Hematopoietic multipotent progenitor cell treated with erythropoietin and hydrocortisone succinate and interleukin-3 and kit ligand, for 8 days (in vitro differentiated cells): Measurements from ENCODE around the gene PTH1R.

ENCODE experiments used
- DNase-seq: peaks from one replicate; pipeline ENCODE4 v3.0.0-alpha.2; 2015

The PTH1R gene

GRCh38 chr3:46934072-46934471 lies 56.6 kb downstream of the PTH1R start:
- no peak for DNase-seq

DNA sequence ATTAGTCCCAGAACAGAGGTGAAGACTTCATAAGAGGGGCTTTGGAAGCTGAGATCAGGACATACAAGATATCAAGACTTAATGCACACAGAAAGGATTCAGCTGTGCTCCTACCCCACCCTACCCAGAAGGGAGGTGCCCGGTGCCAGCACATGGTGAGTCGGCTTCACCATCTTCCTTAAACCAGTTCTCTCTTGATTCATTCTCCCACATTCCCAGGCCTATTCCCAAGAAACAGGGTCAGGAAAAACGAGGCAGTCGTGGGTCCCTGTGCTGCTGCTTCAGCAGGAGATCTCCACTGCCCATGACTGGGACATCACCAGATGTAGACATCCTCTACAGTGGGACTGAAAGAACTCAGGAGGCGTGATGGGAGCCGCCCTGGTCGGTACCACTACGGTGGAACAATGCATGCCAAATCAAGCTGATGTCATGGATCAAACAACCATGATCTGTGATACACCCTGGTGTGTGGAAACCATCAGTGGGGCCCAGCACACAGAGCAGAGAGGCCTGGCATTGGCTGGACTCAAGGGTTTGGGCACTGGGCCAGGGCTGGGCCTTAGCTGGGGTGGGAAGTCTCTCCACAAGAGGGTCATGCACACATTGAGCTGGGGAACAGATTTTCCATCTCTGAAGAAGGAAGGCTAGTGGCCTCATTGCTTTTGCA lies 57.1 kb downstream of the PTH1R start:
- DNase-seq = peak; percentile 78

- peak; percentile 91 for DNase-seq
Observed at GRCh38 chr3:46935168-46935858, 57.8 kb downstream of the PTH1R start.

GRCh38 chr3:46935989-46936558 lies 58.6 kb downstream of the PTH1R start:
- DNase-seq = no peak

DNA sequence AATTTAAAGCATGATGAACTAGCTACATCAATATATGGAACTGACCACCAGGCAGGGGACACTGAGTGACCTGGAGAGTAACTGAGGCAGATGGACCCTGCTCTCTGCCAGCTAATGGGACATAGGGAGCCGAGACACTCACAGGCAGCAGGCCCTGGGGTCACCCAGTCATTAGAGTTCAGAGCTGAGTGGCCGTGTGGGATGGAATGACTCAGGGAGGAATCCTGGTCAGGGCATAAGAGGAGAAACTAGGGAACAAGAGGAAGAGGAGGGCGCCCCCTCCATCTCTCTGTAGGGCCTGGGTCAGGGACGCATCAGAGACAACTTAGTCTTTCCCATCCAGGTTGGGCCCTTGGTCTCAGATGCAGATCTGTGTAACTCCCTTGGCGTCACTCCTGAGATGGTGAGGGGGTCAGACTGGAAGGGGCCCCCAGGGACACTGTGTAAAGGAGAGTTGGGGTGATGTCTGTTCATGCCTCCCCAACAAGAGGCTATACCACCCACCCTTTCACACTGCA lies 59.3 kb downstream of the PTH1R start:
- DNase-seq = no peak

- no peak for DNase-seq
Observed at GRCh38 chr3:46938118-46938517, 60.6 kb downstream of the PTH1R start.

DNA sequence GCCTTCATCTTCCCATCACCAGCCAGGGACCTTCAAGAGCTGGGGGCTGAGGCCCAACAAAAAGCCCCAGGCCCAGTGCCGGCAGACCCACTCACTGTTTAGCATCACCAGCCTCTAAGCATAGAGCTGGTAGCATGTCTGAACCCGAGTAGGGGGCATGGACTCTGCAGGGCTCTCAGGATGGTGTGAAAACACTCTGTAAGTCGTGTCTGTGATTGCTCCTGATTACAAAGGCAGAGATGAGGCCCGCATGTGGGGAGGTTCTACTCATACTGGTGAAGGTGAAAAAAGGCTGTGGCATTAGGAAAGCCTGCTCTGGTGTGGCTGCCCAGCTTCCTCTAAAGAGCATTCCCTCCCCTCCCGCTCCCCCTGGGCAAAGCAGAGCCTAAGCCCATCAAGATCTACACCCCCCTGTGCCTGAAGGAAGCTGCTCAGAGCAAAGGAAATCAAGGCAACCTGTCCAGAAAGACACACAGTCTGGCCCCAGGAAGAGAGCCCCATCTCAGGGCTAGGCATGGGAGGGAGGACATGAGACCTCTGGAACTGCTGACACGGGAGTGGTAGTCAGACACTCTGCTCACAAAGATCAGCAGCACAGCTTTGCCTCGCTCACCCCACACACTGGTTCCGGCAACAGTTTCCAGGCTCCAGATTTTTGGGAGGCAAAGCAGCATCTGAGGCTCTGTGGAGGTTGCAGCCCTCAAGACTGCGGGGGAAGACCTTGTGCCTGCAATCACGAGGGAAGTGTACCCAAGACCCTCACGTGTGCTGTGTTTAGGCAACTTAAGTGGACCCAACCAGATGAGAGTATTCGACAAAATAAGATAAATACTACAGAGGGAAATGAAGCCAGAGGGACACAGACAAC lies 62.3 kb downstream of the PTH1R start:
- no peak for DNase-seq

DNA sequence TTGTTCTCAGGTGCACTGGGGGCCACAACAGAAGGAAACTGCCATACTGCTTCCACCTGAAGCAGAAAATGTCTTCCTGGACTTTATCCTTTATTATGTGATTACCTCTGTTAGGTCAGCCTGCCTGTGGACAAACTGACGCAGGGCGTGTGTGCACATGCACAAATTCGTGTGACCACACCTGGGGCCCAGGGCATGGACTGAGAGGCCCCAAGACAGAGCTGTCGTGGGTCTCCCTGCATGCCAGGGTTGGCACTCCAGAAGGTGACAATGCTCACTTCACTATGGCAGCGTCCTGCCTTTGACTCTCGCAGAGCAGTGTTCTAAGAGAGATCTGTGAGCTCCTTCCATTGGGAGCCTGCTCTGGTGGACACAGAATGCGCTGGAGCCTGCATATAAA lies 64.6 kb downstream of the PTH1R start:
- no peak for DNase-seq

DNA sequence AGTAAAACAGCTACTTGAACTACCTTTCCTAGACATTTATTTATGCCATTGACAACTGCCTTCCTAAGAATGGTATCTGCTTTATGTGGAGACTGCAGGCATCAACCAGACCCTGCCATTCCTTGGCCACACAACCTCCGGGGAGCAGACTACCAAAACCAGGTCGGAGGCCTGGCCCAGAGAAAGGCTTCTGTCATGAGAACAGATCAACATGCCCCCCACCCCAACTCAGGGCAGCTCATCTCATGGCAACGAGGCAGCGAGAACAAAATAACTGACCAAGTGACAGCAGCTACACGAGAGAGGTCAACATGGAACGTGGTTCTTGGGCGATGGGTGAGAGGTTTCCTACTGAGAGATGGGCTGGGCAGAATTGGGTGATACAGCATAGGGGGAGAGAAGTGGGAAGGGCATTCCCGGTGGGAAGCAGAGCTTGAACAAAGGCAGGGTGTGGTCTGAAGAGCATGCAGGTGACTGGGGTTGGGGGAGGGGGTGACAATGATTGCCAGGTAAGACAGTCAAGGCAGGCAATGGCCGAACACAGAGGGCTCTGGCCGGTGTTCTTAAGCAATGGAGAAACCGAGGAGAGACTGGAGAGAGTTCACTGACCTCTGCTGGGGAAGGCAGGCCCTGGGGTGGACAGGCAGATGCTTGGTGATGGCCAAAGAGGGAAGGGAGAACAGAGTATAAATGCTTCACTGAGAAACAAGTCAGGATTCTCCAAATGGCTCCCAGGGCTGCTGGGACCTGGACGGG lies 65.1 kb downstream of the PTH1R start:
- no peak for DNase-seq

DNA sequence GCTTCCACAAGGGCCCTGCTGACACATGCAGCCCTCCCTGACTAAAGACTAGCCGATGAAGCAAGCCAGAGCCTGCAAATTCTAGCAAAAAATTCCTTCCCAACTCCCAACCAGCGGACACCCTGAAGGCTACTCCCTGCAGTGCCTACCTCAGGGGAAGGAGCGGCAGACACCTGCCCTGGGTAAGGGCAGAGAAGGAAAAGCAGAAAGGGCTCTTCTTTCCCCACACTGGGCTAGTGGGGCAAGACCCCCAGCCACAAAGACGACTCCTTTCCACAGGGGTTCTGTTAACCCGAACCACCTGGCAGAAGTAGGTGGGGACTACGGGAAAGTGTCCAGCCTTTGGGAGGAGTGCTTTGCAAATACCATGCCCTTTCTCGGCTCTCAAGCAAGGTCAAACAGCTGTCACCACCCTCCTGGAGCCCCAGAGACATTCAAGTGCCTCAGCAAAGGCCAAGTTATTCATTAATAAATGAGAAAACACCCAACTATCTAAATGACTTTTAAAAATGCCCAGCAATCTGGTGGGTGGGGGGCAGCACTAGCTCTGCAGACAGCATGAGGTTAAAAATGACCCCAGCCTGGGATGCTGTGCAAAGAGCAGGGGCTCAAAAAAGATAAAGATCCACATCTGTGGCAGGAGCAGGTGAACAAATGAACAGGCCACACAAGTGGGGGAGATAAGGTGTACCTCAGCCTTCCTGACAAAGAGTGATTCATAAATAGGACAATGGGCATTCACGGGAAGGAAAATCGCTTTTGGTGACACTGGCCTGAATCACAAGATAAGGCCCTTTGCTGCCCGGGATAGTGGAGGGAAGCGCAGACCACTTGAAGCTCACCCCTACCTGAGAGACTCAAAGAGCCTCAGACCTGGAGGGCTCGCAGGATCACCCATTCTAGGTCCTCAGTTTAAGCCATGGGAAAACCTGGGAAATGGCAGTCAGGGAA lies 66.0 kb downstream of the PTH1R start:
- no peak for DNase-seq

GRCh38 chr3:46944191-46944590 lies 66.7 kb downstream of the PTH1R start:
- no peak for DNase-seq

DNA sequence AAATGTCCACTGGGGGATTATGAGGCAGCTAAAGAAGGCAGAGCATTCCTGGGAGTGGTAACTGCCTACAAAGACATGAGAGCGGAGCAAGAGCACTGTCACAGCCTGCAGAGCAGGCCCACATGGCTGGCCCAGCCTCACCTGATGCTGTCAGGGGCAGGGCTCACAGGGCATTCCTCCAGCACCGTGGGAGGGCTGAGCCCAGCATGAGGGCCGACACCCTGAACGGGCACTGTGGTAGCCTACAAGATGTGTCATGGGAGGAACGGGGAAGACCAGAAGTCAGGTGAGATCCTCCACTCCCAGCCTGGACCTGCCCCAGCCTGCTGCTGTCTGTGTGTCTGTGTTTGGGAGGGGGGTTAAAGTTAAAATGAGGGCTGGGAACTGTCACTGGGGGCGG lies 68.9 kb downstream of the PTH1R start:
- DNase-seq = peak; percentile 43

DNA sequence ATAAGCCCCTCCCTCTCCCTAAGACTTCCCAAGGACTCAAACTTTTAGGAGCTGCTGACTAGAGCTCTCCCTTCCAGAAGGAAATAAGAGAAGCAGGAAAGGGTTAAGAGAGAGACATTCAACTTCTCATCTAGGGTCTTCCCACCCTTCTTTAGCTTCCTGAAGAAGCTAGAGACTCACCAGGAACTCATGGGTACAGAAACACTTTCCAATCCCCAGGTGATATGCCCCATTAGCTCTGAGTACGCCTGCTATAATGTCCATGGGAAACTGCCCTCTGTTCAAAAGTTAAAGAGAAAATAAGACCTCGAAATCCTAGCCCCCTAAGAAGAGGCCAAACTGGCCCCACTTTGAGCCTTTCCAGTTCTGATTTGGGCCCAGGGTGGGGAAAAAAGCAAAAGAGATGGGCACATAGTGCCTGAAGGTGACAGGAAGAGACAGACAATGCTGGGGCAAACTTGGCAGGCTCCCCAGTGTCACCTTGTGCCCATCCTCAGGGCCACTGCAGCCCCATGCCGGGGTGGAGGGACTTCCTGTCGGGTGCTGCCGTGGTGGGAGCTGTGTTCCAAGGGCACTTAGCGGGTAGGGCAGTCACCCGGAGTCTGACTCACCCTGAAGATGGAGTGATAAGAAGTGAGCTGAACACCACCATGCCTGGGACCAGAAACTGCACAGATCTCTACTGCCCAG lies 69.5 kb downstream of the PTH1R start:
- DNase-seq = peak; percentile 88

DNA sequence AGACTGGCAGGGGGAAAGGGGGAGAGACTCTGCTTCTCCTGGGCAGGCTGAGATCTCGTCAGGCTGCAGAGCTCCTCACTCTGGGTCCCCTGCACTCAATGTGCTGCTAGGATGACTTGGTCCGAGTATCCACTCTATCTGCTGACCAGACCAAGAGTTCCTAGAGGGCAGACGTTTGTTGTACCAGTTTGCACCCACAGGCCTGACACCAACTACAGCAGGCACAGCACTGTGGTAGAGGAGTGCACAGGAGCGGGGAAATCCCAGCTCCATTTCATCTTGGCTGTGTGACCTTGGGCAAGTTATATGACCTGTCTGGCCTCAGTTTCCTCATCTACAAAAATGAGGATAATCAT lies 70.0 kb downstream of the PTH1R start:
- no peak for DNase-seq

DNA sequence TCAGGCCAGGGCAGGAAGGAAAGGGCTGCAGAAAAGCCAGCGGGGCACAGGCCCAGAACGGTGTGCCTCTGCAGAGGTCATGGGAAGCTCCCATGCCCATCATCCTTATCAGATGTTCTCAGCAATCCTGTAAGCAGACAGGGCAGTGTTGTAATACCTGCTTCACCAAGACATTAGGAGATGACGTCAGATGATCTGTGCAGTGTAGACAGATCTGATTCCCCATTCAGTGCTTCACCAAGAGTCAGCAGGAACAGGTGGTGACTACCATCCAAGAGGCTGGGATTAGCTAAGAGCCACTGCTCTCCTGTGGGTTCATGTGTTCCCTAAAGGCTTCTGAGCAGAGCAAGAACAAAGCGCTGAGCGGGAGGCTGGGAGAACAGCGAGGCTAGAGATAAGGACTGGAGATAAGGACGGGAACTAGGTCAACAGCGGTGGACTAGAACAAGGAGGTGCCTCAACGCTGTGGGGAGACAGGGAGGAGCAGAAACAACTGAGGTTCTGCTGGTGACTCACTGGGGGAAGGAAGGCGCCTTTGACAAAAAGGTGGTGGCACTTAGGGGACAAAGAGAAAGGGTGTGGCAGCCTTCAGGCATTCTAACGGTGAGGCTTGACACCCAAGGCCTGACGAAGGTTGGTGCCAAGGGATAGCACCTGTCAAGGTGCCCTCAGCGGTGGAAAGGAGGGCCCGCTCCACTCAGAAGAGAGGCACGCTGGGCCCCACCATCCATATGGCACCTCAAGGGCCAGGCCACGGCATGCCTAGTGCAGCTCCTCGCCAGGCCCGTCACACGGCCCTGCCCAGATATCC lies 70.7 kb downstream of the PTH1R start:
- peak; percentile 87 for DNase-seq

GRCh38 chr3:46948830-46949671 lies 71.5 kb downstream of the PTH1R start:
- no peak for DNase-seq

- no peak for DNase-seq
Observed at GRCh38 chr3:46950177-46950576, 72.7 kb downstream of the PTH1R start.

DNA sequence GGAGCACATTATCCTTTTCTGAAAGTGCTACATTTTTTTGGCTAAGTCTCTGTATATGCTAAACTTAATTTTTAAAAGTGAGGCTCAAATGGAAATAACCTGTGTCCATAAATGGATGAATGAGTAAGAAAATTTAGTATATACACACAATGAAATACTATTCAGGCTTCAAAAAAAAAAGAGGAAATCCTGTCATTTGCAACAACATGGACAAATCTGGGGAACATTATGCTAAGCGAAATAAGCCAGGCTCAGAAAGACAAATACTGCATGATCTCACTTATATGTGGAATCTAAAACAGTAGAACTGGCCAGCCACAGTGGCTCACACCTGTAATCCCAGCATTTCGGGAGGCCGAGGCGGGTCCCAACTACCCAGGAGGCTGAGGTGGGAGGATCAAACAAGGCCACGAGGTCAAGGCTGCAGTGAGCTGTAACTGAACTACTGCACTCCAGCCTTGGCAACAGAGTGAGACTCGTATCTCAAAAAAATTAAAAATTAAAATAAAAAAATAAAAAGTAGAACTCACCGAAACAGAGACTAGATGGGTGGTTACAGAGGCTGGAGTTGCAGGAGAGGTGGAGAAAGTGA lies 73.2 kb downstream of the PTH1R start:
- no peak for DNase-seq
